Neural cell (in vitro differentiated cells): Measurements from ENCODE around the gene CDH19.

ENCODE experiments used
- EP300 ChIP-seq: fragments of 450-650 bp; conservative IDR thresholded peaks from 2 replicates; pipeline ENCODE4 v1.6.1; 2014; ENCODE audit warnings: antibody characterized with exemption, mild to moderate bottlenecking, moderate library complexity; ENCODE audit not compliant: poor library complexity, severe bottlenecking
- EZH2 ChIP-seq: fragments of 200-600, 300-800 bp; shearing (Covaris generic), sonication (generic); IDR thresholded peaks from 2 replicates; pipeline ENCODE4 v1.6.1; 2014; ENCODE audit warnings: antibody characterized with exemption, low read length, borderline replicate concordance, mild to moderate bottlenecking; ENCODE audit not compliant: insufficient read depth, poor library complexity, severe bottlenecking
- MXI1 ChIP-seq: fragments of 450-650 bp; conservative IDR thresholded peaks from 2 replicates; pipeline ENCODE4 v1.6.1; 2014; ENCODE audit warnings: antibody characterized with exemption, mild to moderate bottlenecking; ENCODE audit not compliant: poor library complexity, severe bottlenecking
- TF ChIP-seq, protein P1 (sequence below): fragments of 450-650 bp; IDR thresholded peaks from 2 replicates; pipeline ENCODE4 v1.5.1; 2014; ENCODE audit warnings: antibody characterized with exemption, mild to moderate bottlenecking, moderate library complexity; ENCODE audit not compliant: poor library complexity, severe bottlenecking
- TF ChIP-seq, protein P2 (sequence below): IDR thresholded peaks from 2 replicates; pipeline ENCODE4 v1.6.1; 2012; ENCODE audit warnings: borderline replicate concordance

DNA sequence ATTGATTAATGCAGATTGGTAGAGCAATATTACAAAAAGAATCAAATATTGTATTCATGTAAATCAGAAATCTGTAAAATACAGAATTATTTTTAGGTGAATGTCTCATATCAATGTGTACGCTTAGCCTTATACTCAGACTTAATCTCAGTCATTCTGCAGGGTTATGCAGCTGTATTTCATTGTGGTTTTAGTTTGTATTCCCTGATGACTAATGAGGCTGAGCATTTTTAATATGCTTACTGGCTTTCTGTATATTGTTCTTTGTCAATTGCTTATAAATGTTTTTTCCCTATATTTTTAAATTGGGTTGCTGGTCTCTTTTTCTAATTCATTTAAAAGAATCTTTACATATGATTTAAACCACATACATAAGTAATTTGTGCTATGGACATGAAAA lies 50.1 kb downstream of the CDH19 start:
- TF ChIP-seq MXI1 (no peak), EP300 (no peak), EZH2 (no peak)
- TF ChIP-seq, protein P1, sequence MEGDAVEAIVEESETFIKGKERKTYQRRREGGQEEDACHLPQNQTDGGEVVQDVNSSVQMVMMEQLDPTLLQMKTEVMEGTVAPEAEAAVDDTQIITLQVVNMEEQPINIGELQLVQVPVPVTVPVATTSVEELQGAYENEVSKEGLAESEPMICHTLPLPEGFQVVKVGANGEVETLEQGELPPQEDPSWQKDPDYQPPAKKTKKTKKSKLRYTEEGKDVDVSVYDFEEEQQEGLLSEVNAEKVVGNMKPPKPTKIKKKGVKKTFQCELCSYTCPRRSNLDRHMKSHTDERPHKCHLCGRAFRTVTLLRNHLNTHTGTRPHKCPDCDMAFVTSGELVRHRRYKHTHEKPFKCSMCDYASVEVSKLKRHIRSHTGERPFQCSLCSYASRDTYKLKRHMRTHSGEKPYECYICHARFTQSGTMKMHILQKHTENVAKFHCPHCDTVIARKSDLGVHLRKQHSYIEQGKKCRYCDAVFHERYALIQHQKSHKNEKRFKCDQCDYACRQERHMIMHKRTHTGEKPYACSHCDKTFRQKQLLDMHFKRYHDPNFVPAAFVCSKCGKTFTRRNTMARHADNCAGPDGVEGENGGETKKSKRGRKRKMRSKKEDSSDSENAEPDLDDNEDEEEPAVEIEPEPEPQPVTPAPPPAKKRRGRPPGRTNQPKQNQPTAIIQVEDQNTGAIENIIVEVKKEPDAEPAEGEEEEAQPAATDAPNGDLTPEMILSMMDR: no peak
- TF ChIP-seq, protein P2, sequence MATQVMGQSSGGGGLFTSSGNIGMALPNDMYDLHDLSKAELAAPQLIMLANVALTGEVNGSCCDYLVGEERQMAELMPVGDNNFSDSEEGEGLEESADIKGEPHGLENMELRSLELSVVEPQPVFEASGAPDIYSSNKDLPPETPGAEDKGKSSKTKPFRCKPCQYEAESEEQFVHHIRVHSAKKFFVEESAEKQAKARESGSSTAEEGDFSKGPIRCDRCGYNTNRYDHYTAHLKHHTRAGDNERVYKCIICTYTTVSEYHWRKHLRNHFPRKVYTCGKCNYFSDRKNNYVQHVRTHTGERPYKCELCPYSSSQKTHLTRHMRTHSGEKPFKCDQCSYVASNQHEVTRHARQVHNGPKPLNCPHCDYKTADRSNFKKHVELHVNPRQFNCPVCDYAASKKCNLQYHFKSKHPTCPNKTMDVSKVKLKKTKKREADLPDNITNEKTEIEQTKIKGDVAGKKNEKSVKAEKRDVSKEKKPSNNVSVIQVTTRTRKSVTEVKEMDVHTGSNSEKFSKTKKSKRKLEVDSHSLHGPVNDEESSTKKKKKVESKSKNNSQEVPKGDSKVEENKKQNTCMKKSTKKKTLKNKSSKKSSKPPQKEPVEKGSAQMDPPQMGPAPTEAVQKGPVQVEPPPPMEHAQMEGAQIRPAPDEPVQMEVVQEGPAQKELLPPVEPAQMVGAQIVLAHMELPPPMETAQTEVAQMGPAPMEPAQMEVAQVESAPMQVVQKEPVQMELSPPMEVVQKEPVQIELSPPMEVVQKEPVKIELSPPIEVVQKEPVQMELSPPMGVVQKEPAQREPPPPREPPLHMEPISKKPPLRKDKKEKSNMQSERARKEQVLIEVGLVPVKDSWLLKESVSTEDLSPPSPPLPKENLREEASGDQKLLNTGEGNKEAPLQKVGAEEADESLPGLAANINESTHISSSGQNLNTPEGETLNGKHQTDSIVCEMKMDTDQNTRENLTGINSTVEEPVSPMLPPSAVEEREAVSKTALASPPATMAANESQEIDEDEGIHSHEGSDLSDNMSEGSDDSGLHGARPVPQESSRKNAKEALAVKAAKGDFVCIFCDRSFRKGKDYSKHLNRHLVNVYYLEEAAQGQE: no peak
